ENCODE data around the gene TAAR9.

TAAR9 gene, protein sequence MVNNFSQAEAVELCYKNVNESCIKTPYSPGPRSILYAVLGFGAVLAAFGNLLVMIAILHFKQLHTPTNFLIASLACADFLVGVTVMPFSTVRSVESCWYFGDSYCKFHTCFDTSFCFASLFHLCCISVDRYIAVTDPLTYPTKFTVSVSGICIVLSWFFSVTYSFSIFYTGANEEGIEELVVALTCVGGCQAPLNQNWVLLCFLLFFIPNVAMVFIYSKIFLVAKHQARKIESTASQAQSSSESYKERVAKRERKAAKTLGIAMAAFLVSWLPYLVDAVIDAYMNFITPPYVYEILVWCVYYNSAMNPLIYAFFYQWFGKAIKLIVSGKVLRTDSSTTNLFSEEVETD

DNA sequence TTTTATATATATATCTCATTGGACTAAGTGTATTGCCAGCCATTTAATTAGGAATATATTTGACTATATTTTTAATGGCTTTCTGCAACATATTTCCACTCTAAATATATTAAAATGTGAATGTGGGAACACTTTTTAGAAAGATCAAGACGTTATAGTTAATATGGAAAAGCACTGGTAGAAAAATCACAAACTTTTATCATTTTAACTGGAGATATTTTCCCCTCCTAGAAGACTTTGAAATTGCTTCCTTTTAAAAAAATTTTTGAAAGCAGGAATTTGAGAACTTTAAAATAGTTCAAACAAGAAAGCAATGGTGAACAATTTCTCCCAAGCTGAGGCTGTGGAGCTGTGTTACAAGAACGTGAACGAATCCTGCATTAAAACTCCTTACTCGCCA, at the start of gene TAAR9:
Gene TAAR9, plus strand, starts transcription at position 301 of the 400 bp plus-strand sequence. Its CDS starts 13 bp downstream, at position 314.
- no peak for DNase-seq

DNA sequence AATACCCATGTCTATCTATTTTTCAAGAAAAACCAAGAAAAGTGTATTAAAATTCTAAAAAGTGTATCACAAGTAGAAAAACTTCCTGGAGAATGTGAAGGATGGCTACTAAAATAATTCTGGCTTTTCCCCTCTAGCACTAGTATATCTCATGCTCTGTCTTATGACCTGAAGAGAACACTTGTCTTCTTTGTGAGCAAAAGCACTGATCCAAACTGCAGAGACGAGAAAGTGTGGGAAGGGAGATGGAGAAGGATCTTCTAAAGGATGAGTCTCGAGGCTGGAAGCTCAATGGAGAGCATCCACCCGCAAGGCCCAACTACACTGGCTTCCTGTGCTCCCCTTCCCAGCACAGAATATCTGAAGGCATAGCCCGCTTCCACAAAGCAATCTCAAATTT, 48.7 kb upstream of the TAAR9 start:
- DNase-seq: no peak

DNA sequence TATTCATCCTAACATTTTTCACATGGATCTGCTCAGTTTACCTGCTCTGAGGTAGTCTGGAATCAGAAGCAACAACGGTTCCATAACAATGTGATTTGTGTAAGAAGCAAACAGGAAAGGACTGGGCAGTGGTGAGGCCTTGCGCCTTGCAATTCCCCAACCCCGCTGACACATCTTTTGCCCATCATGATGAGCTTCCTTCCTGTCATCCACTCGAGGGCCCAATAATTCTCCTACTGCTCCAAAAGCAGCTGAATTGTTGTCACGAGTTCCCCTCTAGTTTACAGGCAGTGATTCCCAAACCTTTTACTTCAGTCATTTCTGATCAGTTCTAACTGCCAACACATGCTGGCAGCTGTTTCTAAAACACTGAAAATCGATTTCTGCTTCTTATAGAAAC, 48.1 kb upstream of the TAAR9 start:
- DNase-seq: no peak

- no peak for DNase-seq
Measured at GRCh38 chr6:132490478-132491204, 47.4 kb upstream of the TAAR9 start.

GRCh38 chr6:132491303-132491702, 46.8 kb upstream of the TAAR9 start:
- DNase-seq: peak; percentile 1

DNA sequence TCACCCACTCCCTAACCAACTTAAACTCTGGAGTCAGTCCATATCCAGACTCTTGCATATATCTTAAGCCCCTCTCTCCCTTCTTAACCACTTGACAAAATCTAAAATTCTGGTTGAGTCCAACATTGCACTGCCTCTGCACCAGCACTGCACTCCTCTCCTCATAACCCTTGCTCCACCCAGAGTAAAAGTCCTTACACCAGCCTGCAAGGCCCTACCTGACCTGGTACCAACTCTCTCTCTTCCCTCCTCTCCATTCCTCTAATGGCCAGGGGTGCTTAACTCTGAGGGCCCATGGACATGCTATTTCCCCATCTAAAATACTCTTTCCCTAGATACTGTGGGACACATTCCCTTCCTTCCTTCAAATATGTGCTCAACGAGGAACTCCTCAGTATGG, 46.2 kb upstream of the TAAR9 start:
- no peak for DNase-seq

DNA sequence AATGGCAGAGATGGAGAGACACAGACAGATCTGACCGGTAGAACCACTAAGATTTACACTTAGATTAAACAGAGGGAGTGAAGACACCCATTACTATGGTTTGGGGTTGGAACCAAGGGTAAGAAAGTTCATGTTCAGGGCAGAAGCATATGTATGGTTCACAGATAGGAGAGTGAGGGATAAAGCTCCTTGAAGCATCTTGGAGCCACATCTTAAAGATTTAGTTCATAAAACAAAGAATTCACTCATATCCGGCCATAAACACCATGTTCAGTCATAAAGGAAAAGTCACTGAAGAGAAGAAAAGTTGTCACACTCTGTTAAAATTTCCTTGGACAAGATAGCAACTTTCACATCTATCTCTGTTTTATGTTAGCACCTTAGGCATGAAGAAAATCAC, 43.1 kb upstream of the TAAR9 start:
- DNase-seq: no peak

GRCh38 chr6:132495604-132496079, 42.4 kb upstream of the TAAR9 start:
- no peak for DNase-seq

DNA sequence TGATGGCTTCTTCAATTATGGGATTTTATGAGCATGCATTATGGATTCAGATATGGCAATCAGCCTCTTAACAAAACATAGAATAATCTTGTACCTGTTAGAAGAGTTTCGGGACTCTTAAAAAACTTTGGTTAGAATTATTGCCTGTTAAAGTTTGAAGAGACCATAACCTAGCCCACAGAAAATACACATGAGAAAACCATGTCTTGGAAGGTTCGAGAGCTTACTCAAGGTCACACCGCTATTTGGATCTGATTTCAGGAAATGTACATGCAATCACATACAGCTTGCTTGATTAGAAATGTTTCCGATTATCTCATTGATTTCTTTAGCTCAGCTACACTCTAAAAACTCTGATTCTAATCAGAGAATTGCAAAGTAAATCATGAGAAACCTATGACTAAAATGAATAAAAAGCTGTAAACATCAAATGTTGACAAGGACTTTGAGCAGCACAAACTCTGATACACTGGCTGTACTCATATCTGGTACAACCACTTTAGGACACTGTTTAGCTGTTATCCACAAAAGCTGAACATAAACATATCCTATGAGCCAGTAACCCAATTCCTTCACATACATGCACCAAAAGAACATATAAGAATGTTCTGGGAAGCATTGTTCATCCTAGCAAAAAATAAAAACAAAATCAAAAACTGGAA, 41.4 kb upstream of the TAAR9 start:
- DNase-seq: no peak

DNA sequence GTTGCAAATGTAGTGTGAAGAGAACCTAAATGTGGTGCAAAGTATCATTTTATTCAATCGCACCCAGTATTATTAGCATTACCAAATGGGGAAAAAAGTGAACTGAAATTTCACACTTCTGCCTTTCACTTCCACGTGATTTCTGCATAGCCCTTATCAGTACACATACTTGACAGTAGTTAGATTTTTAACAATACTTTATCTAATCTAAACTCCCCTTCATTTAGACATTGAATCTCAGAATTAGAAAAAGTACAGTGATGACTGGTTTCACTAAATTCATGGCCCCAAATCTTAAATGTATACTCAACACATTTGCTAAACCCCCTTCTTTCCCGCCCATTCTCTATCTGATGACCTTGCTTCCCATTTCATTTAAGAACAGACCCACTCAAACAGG, 39.4 kb upstream of the TAAR9 start:
- DNase-seq: peak; percentile 66

- peak; percentile 51 for DNase-seq
Measured at GRCh38 chr6:132499757-132500156, 38.3 kb upstream of the TAAR9 start.

- DNase-seq: no peak
Measured at GRCh38 chr6:132504757-132505156, 33.3 kb upstream of the TAAR9 start.

- DNase-seq: no peak
Measured at GRCh38 chr6:132505158-132505557, 32.9 kb upstream of the TAAR9 start.

DNA sequence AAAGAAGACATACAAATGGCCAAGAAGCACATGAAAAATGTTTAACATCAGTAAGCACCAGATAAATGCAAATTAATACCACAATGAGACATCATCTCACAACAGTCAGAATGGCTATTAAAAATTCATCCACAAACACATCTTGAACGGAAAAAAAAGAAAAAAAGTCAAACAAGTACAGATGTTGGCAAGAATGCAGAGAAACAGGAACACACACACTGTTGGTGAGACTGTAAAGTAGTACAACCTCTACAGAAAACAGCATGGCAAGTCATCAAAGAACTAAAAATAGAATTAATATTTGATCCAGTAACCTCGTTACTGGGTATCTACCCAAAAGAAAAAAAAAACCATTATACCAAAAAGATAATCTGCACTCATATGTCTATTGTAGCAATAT, 31.6 kb upstream of the TAAR9 start:
- no peak for DNase-seq

DNA sequence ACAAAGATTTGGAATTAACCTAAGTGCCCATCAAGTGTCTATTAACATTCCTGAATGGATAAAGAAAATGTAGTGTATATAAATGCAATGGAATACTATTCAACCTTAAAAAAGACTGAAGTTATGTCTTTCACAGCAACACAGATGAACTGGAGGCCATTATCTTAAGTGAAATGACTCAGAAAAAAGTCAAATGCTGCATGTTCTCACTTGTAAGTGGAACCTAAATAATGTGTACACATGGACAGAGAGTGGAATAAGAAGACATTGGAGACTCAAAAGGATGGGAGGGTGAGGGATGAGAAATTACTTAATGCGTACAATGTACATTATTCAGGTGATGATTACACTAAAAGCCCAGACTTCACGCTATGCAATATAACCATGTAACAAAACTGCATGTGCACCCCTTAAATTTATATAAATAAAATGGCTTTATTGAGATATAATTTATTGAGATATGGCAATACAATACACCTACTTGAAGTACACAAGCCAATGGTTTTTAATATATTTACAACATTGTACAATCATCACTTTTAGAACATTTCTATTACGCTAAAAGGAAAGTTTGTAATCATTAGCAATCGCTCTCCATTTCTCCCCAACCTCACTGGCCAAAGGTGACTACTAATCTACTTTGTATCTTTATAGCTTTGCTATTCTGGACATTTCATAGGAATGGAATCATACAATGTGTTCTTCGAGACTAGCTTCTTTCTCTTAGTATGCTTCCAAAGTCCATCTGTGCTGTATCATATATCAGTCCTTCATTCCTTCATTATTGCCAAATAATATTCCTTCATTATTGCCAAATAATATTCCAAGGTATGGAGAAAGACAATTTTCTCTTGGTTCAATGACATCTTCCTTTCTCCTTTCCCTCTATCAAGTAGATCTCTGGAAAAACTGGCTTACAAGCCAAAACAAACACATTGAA, 30.9 kb upstream of the TAAR9 start:
- no peak for DNase-seq

- DNase-seq: peak; percentile 5
Measured at GRCh38 chr6:132511210-132511830, 26.8 kb upstream of the TAAR9 start.

- DNase-seq: no peak
Measured at GRCh38 chr6:132511831-132512220, 26.3 kb upstream of the TAAR9 start.

GRCh38 chr6:132512342-132512637, 25.8 kb upstream of the TAAR9 start:
- DNase-seq: peak; percentile 92

DNA sequence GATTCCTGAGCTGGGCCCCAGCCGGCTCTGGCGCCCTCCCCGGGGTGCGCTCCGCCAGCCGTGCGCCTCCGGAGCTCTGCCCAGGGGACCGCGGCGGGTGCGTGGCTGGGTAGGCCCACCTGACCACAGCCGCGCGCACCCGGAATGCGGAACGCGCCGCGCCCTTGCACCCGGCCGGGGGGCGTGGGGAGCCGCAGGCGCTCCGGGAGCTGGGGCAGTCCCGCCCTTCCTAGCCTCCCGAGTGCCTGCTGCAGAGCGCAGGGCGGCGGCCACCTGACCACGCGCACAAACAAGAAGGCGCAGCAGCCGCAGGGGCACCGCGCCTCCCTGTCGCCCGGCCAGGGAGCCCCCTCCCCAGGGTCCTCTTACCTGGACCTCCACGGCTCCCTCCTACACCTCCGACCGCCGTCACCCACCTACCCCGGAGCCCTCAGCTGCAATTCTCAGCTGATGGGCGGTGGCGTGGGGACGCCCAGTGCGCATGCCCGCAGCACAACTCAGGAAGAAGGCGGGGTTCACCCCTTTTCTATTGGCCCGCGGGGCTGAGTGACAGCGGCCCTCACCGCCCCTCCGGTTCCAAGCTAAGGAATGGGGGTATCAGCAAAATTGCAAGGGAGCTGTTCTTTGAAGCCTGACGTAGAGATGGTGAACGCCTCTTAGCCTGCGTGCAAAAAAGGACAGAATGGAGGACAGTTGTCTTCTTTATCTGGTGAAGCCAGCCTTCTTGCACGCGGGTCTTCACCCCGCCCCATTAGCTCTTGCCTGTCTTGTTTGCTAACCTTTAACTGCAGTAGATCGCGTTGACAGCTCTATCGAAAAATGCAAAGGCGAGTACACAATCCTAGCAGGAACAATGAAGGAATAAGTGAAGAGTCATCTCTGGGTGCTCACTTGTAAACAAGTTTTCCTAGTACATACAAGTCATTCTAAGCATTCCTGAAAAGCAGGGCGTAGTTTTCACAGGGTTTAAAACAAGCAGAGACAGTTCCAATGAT, 25.1 kb upstream of the TAAR9 start, which contains the start of gene STX7:
Gene STX7, minus strand, starts transcription at position 479 of the 995 bp plus-strand sequence. CDS start 9,586 bp downstream, outside the sequence.
- peak; percentile 82 for DNase-seq

DNA sequence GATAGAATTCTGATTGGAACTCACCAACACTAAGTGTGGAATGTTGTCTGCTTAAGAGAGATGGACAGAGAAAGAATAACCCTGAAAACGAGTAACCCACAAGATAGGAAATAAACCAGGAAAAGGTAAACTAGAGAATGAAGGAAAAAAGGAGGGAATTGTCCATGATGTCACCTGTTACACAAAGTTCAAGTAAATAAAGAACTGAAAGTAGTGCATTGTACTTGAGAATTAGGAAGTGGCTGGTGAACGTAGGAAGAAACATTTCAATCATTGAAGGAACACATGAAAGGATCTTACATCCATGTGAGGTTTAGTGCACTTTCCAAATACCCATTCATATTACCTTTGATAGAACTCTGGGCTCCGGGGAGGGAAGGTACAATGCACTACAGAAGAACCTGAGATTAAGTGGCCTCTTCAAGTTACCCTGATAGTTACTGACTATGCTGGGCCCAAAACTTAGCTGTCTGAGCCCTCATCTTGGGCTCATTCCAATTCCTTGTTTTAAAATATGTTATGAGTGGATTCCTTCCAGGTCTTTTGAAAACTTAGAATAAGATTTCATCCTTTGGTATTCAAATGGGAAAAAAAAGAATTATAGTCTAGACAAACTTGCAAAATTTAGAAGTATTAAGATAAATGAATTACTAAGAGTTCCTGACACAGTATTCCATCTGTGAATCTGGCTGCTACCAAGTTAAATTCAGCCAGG, 24.1 kb upstream of the TAAR9 start:
- peak; percentile 70 for DNase-seq
